DMS153 (cell line): ENCODE results near the gene GOLGA5.
"Not testable (repeated sequence)": the region's sequence is repeated elsewhere in the genome, so short reads cannot be mapped to it uniquely, and the experiment has no call there.

Experiments used
- DNase-seq: peaks from one replicate; lab custom pipeline; 2025; lab: John Stamatoyannopoulos, UW

The GOLGA5 gene

DNA sequence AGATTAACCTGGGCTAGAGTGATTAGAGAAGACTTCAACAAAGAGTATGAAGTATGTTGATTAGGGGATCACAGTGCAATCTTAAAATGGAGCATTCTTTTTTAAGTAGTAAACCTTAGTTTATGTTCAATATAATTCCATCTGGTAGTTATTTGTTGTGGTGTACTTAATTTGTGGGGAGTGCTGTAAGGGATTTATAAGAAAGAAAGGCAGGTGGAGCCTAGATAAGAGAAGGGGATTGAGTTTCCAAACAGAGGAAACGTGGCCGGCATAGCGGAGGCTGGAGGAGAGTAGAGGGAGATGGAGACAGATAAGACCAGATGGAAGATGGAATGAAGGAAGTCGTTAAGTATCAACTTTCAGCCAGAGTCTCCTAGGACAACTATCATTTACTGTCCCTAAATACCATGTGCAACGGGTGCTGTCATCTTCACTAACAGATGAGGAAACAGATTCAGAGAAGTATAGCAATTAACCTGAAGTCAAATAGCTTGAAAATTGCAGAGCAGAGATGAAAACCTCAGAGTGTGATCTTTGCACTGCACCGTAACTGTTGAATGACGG is 38.1 kb downstream of the GOLGA5 start:
- DNase-seq, result no peak

DNA sequence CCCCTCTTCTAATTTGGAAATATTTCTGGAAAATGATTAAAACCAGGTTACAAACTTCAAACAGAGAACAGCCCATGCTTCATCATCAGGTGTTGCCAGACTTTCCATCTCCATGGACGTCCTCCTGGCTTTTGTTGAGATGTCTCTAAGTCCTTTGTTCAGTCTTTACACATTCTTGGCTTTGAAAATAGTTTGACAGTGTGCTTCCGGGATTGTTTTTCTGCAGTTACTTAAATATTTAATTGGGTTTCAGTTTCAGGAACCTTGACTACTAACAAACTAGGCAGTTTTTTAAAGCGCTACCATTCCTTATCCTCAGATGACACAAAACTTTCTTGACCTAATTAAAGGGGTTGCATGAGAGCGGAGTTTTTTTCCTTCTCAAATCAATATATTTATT is 47.8 kb downstream of the GOLGA5 start:
- DNase-seq, result no peak

- no peak for DNase-seq
These were observed 50.1 kb downstream of the GOLGA5 start for GRCh38 chr14:92844204-92844603.

DNA sequence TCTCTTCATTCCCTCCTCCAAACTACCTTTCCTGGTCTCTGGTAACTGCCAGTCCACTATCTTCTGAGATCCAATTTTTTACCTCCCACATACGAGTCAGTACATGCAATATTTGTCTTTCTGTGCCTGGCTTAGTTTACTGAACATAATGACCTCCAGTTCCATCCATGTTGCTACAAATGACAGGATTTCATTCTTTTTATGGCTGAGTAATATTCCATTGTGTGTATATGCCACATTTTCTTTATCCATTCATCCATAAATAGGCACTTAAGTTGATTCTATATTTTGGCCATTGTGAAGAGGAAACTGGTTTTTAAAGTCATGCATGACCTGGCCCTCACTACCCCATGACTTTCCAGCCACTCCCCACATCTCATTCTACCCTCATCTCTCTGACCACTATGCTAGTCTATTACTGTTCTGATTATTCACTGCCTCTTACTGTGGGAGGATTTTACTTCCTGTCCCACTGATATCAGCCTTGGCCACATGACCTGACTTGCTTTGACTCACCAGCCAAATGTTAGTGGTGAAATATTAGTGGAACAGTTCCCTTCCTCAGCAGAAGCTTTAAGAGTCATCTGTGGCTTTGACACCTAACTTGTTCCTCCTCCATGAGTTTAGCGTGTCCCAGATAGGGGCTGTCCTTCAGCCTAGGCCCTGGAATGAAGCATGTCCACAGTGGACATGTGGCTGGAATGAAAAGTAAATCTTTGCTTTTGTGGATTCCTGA is 52.2 kb downstream of the GOLGA5 start:
- no peak for DNase-seq

- no peak for DNase-seq
These were observed 53.2 kb downstream of the GOLGA5 start for GRCh38 chr14:92847278-92847677.

GRCh38 chr14:92847749-92848148 is 53.6 kb downstream of the GOLGA5 start:
- no peak for DNase-seq

- no peak for DNase-seq
These were observed 54.8 kb downstream of the GOLGA5 start for GRCh38 chr14:92848887-92849286.

- DNase-seq, result no peak
These were observed 56.4 kb downstream of the GOLGA5 start for GRCh38 chr14:92850492-92850891.

- not testable (repeated sequence) for DNase-seq
These were observed 59.0 kb downstream of the GOLGA5 start for GRCh38 chr14:92853136-92853535.

DNA sequence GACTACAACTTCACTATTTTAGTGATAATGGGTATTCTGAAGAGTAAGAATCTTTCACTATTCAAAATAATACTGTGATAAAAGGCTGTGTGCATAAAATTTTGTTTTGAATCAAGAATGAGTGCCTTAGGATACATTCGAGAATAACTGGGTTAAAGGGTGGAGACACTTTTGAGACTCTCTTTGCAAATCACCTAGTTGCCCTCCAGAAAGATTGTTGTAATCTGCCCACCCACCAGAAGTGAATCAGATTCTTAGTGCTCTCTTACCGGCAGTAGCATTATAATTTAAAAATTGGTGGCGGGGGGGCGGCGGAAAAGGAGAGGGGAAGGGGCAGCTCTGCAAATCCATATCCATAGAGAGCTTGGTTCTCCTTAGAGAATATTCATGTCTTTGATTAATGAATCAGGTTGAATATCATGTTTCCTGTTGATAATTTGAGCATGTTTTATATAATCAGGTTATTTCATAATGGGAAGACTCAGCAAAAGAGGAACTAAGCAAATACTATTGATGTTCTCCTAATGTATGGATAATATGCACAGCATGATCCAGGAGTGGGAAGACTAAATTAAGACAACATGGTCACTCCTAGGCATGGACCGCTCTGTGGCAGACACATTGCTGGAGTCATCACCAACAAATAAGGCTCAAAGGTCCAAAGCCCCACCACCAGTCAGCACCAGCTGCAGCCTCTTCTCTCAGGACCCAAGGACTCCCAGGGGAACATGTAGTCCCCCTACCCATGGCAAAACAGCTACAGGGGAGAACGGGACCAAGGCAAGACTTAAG is 66.1 kb downstream of the GOLGA5 start:
- no peak for DNase-seq

GRCh38 chr14:92861856-92862745 is 68.0 kb downstream of the GOLGA5 start:
- DNase-seq, result no peak

DNA sequence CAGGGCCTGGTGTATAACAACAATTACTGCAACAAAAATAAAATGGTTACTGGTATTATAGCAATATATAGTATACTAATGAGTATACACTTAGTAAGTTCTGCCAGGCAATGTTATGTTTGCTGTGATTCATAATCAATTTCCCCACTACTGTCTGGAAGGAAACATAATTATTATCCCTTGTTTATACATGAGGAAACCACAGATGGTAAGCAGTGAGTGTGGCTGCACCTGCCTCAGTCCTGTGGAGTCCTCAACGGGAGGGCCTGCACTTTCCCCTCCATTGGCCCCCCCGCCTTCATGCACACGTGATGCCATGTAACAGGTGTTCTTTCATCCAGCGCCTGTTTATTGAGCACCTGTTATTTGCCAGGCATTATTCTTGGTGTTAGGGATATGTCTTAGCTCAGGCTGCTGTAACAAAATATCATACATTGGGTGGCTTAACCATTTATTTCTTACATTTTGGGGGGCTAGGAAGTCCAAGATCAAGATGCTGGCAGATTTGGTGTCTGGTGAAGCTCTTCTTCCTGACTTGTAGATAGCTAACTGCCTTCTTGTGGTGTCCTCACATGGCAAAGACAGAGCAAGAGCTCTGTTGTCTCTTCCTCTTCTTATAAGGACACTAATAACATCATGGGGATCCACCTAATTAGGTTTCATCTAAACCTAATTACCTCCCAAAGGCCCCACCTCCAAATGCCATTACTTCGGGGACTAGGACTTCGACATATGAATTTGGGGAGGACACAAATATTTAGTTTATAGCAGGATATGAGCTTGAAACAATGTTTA is 69.4 kb downstream of the GOLGA5 start:
- no peak for DNase-seq

GRCh38 chr14:92865674-92866073 is 71.6 kb downstream of the GOLGA5 start:
- no peak for DNase-seq

GRCh38 chr14:92866181-92866752 is 72.2 kb downstream of the GOLGA5 start:
- DNase-seq, result no peak

DNA sequence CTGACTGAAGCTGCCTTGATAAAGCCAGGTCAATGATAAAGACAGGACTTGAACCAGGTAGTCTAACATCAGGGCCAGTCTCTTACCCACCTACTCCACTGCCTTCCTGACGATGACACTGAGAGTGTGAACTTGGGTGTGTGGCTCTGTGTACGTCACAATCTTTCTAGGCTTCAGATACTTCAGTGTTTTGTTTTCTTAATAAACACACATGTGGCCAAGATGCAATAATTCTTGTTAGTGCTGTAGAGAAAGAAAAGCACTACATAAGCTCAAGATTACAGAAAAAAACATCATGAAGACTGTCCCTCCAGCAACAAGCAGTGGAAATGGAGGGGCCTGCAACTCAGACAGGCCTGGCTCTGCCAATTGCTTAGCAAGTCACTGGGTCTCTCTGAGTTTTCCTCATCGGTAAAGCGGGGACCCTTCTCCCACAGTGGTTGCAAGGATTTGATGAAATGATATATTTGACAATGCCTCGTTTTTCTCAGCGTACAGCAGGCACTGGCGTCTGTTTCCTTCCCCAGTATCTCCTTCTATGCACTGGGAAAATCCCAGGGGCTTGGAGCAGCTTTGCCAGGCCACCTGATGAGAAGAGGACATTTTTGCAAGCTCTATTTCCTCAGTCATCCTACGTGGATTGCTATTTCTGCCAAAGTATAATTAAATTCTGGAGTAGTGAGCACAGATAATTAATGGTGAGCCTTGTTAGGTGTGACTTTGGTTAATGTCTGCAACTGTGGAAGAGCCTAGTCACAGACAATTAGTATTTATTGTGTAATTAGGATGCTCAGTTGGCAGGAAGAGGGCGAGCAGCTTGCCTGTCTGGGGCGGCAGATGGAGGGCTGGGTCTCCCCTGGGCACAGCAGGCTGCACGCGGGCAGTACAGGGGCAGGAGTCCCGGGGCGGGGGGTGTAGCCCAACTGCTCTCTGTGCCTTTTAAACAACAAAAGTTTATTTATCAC is 73.1 kb downstream of the GOLGA5 start:
- no peak for DNase-seq

DNA sequence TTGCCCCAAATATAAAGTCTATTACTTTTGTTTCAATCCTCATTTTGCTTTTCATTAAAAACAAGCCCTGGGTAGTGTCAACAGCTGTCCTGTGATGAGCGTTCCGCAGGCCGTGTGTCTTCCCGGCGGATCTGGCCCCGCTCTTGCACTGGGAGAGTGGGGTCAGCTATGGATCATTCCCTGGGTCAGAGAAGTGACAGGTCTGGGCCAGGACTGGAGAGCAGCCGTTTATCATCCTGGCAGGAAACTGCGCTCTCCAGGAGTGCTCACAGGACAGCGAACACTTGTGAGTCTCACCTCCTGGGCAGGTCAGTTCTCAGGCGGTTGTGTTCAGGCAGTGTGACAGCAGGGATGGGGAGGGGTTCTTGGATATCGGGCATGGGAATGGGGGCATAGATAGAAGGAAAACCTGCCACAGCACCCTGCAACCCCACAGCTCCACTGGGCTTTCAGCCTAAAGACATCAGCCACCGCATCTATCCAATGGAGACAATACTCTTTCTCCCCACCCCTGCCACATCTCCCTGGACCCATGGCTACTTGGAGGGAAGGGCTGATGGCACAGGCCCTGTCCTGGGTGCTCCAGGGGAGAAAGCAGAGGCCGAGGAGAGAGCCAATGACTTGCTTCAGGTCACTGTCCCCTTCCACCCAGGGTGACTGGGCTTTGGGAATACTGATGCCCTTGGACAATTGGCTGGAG is 81.0 kb downstream of the GOLGA5 start:
- DNase-seq, result no peak

- no peak for DNase-seq
These were observed 83.8 kb downstream of the GOLGA5 start for GRCh38 chr14:92877757-92878431.

DNA sequence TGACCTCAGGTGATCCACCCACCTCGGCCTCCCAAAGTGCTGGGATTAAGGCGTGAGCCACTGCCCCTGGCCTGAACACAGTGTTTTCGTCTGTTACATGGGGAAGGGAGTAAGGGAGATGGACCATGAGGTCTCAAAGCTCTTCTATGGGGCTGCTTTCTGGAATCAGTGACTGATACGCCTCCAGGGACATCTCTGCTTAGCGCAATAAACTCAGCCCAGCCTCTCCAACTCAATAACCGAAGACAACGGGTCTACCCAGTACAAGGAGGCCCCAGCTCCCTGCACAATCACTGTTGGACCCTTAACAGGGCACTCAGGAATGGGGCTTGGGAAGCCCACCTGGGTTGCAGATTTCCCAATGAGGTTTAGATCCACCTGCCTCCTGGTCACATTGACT is 86.2 kb downstream of the GOLGA5 start:
- no peak for DNase-seq

DNA sequence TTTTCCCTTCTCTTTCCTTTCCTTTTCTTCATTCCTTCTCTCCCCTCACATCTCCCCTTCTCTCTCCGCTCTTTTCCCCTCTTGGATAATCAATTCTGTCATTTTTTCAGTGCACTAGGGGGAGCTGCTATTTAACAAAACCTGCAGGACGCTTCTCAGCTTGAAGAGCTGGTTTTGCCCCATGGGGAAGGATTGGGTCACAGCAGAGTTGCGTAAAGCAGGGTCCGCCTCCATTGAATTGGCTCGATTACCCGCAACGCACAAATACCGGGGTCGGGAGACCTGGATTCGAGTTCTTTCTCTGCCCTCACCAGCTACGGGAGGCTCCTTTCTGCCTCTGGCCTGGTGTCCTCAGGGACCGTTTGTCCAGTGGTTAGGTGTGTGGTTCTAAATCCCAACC is 86.7 kb downstream of the GOLGA5 start:
- peak; percentile 76 for DNase-seq
